A549 (cell line): ENCODE results near the gene RRM1.

ENCODE experiments used
- BCL3 ChIP-seq: fragments of >200 bp; sonication (Bioruptor Twin); formaldehyde crosslinking; IDR thresholded peaks from 3 replicates; pipeline ENCODE4 v1.6.1; 2016
- CHD2 ChIP-seq: fragments of 150-350 bp; IDR thresholded peaks from 2 replicates; pipeline ENCODE4 v1.6.1; 2014; ENCODE audit warnings: low read length; ENCODE audit not compliant: partially characterized antibody
- CTCF ChIP-seq: fragments of >200 bp; sonication (Bioruptor Twin); formaldehyde crosslinking; IDR thresholded peaks from 3 replicates; pipeline ENCODE4 v1.5.1; 2016
- ELK1 ChIP-seq: fragments of 150-350 bp; IDR thresholded peaks from 2 replicates; pipeline ENCODE4 v1.6.1; 2014; ENCODE audit warnings: low read depth, mild to moderate bottlenecking, low read length
- EP300 ChIP-seq, 2 experiments: fragments of >200 bp; sonication (Bioruptor Twin); formaldehyde crosslinking; IDR thresholded peaks; 2 replicates in 1 of 2; 3 replicates in 1 of 2; pipeline ENCODE4 v1.6.1; 2016 to 2017
- FOSL2 ChIP-seq, 2 experiments: fragments of 450-650 bp in 1 of 2; fragments of >200 bp in 1 of 2; sonication (Bioruptor Twin) in 1 of 2; formaldehyde crosslinking; IDR thresholded peaks; 2 replicates each; pipeline versions ENCODE4 v1.5.0 to v1.6.1; 2016 to 2020; ENCODE audit warnings: mild to moderate bottlenecking in 1 of 2, moderate library complexity in 1 of 2
- JUN ChIP-seq, 2 experiments: fragments of >200 bp; sonication (Bioruptor Twin); formaldehyde crosslinking; IDR thresholded peaks; 2 replicates in 1 of 2; 3 replicates in 1 of 2; pipeline ENCODE4 v1.6.1; 2016 to 2017
- MAX ChIP-seq: IDR thresholded peaks from 2 replicates; pipeline ENCODE4 v1.6.1; 2012
- POLR2A ChIP-seq: IDR thresholded peaks from 2 replicates; pipeline ENCODE4 v1.6.1; 2012; ENCODE audit warnings: mild to moderate bottlenecking, low read length
- RARB ChIP-seq: fragments of 250-450 bp; sonication (Bioruptor Pico); IDR thresholded peaks from 2 replicates; pipeline ENCODE4 v1.8.0; 2021; ENCODE audit warnings: mild to moderate bottlenecking, moderate library complexity
- RFX5 ChIP-seq: fragments of 450-650 bp; IDR thresholded peaks from 2 replicates; pipeline ENCODE4 v1.7.1; 2014; ENCODE audit warnings: antibody characterized with exemption, mild to moderate bottlenecking, moderate library complexity
- USF2 ChIP-seq: fragments of 450-650 bp; IDR thresholded peaks from 2 replicates; pipeline ENCODE4 v1.6.1; 2014; ENCODE audit warnings: antibody characterized with exemption

GRCh38 chr11:4181782-4182721 is 87.5 kb downstream of the RRM1 start:
- no peak for TF ChIP-seq EP300 (IDR thresholded peaks at IDR 0.05)
- no peak; the same call in 1 of the 2 replicates for TF ChIP-seq MAX
- peak; percentile 74 for TF ChIP-seq CTCF
- no peak for TF ChIP-seq BCL3
- no peak for TF ChIP-seq USF2
- no peak for TF ChIP-seq CHD2
- no peak for TF ChIP-seq RFX5
- no peak for TF ChIP-seq ELK1
- TF ChIP-seq JUN (IDR thresholded peaks at IDR 0.05), result no peak
- no peak for TF ChIP-seq POLR2A
- no peak for TF ChIP-seq FOSL2 (IDR thresholded peaks at IDR 0.05)
- TF ChIP-seq FOSL2 (CRISPR knock-in tag; IDR thresholded peaks at IDR 0.05), result no peak
- no peak for TF ChIP-seq RARB (CRISPR knock-in tag)
